GM23248 (cell line): ENCODE results near the gene REV3L. TPM values are rescaled to one million over a fixed set of nuclear protein-coding genes. Genes with fewer than 3 reads are reported as not detected.

Experiments
- DNase-seq: peaks from one replicate; pipeline ENCODE4 v3.0.0-alpha.2; 2015
- H2AFZ ChIP-seq: fragments of 200-600 bp; sonication (generic); 2 replicates; pipeline ENCODE4 v1.6.1; 2016; ENCODE audit warnings: antibody characterized with exemption
- H3F3A ChIP-seq: fragments of 200-600 bp; sonication (generic); 2 replicates; pipeline ENCODE4 v1.6.1; 2016; ENCODE audit warnings: mild to moderate bottlenecking, antibody characterized with exemption, mixed run types; ENCODE audit not compliant: insufficient read depth
- H3K27ac ChIP-seq: fragments of 200-600 bp; sonication (generic); 2 replicates; pipeline ENCODE4 v1.5.1; 2016; ENCODE audit warnings: mild to moderate bottlenecking
- H3K27me3 ChIP-seq: fragments of 200-600 bp; sonication (generic); replicated peaks from 2 replicates; pipeline ENCODE4 v1.6.1; 2016; ENCODE audit warnings: mild to moderate bottlenecking; ENCODE audit not compliant: insufficient read depth
- H3K36me3 ChIP-seq: fragments of 200-600 bp; sonication (generic); 2 replicates; pipeline ENCODE4 v1.6.1; 2016; ENCODE audit warnings: low read depth, mild to moderate bottlenecking
- H3K4me1 ChIP-seq: fragments of 200-600 bp; sonication (generic); 2 replicates; pipeline ENCODE4 v1.6.1; 2016; ENCODE audit warnings: mild to moderate bottlenecking; ENCODE audit not compliant: insufficient read depth
- H3K4me2 ChIP-seq: fragments of 200-600 bp; sonication (generic); one replicate; pipeline ENCODE4 v1.6.1; 2016; ENCODE audit warnings: mild to moderate bottlenecking; ENCODE audit not compliant: unreplicated experiment
- H3K4me3 ChIP-seq: fragments of 200-600 bp; sonication (generic); 2 replicates; pipeline ENCODE4 v1.5.1; 2016; ENCODE audit warnings: mild to moderate bottlenecking
- H3K79me2 ChIP-seq: fragments of 200-600 bp; sonication (generic); 2 replicates; pipeline ENCODE4 v1.6.1; 2016; ENCODE audit warnings: mild to moderate bottlenecking; ENCODE audit not compliant: insufficient read depth
- H3K9ac ChIP-seq: fragments of 200-600 bp; sonication (generic); 2 replicates; pipeline ENCODE4 v1.6.1; 2016; ENCODE audit warnings: mild to moderate bottlenecking
- H3K9me2 ChIP-seq: fragments of 200-600 bp; sonication (generic); 2 replicates; pipeline ENCODE4 v1.6.1; 2016; ENCODE audit warnings: mixed run types, mild to moderate bottlenecking, moderate library complexity; ENCODE audit not compliant: insufficient read depth
- H3K9me3 ChIP-seq: fragments of 200-600 bp; sonication (generic); one replicate; pipeline ENCODE4 v1.6.1; 2017; ENCODE audit warnings: low read depth
- H4K20me1 ChIP-seq: fragments of 200-600 bp; sonication (generic); 2 replicates; pipeline ENCODE4 v1.6.0; 2016; ENCODE audit not compliant: insufficient read depth
- EZH2 ChIP-seq: fragments of 200-600 bp; sonication (generic); IDR thresholded peaks from 2 replicates; pipeline ENCODE4 v1.6.1; 2018; ENCODE audit warnings: antibody characterized with exemption, mild to moderate bottlenecking; ENCODE audit not compliant: insufficient read depth, poor library complexity, severe bottlenecking
- EZH2phosphoT487 ChIP-seq: fragments of 200-600 bp; sonication (generic); IDR thresholded peaks from 2 replicates; pipeline ENCODE4 v1.6.1; 2018; ENCODE audit warnings: antibody characterized with exemption, moderate library complexity, mild to moderate bottlenecking, low read depth; ENCODE audit not compliant: insufficient read depth
- WGBS, 2 experiments: methylation state at CpG; one replicate each; pipeline ENCODE4 v1.1.6; 2015 to 2017; ENCODE audit warnings: low lambda C conversion rate in 2 of 2, low coverage in 1 of 2; ENCODE audit errors: missing lambda C conversion rate in 2 of 2; 5-methylcytosine and 5-hydroxymethylcytosine counted together
- in situ Hi-C: fragments of 300-500 bp; cut with MboI; formaldehyde crosslinking; loops from 2 replicates; pipeline ENCODE4 v1.15.0; 2020
- polyA plus RNA-seq: library from polyadenylated mRNA; unstranded; fragments of >200 nt; fragmentation: Nextera tagmentation; extraction: Ambion mirVana; gene quantifications from 2 replicates; pipeline ENCODE4 v1.2.1, GENCODE V29; 2016
- total RNA-seq: library from RNA; depleted of rRNA; stranded (reverse); fragments of >200 nt; shearing (Covaris generic); gene quantifications from 2 replicates; pipeline ENCODE4 v1.2.3, GENCODE V29; 2014

REV3L gene
- total and polyA plus RNA-seq, 2 experiments from 2014 or later, result 25.0 to 25.1 TPM

- TF ChIP-seq EZH2 (no peak), EZH2phosphoT487 (no peak)
- H3K4me2 ChIP-seq, result no peak overlapping the region
- no peaks in the 10 kb centered on the region for H3K27me3 ChIP-seq
- in situ Hi-C loops, result no loop called here
- WGBS, 2 experiments, result 85 to 86% methylated on average over 11 of the region's 11 CpGs
- H3K9ac ChIP-seq, result no peak overlapping the region
- H3K4me1 ChIP-seq, result peaks cover 25% of the 10 kb centered on the region
- H3K9me2 ChIP-seq, result no peaks in the 10 kb centered on the region
- no peak for DNase-seq
- H4K20me1 ChIP-seq, result peaks cover 13% of the 10 kb centered on the region; the same call in 1 of the 2 replicates
- H3K4me3 ChIP-seq, result no peak overlapping the region
- H3K79me2 ChIP-seq, result peaks cover 99% of the 10 kb centered on the region
- H2AFZ ChIP-seq, result no peak overlapping the region
- no peaks in the 10 kb centered on the region for H3K36me3 ChIP-seq
- no peaks in the 10 kb centered on the region for H3K9me3 ChIP-seq
- no peak overlapping the region for H3K27ac ChIP-seq
- H3F3A ChIP-seq, result peaks cover 27% of the 10 kb centered on the region
These were observed 52.2 kb downstream of the REV3L start for GRCh38 chr6:111430605-111431376.

GRCh38 chr6:111429571-111429970, 53.4 kb downstream of the REV3L start:
- Histone ChIP-seq H3K27me3 (no peaks in the 10 kb centered on the region), H3F3A (peaks cover 28% of the 10 kb centered on the region), H2AFZ (no peak overlapping the region), H3K9ac (no peak overlapping the region), H3K4me3 (no peak overlapping the region), H3K36me3 (no peaks in the 10 kb centered on the region), H3K27ac (no peak overlapping the region), H3K4me2 (no peak overlapping the region), H3K4me1 (peaks cover 25% of the 10 kb centered on the region), H3K79me2 (peaks cover 99% of the 10 kb centered on the region), H3K9me2 (no peaks in the 10 kb centered on the region), H3K9me3 (no peaks in the 10 kb centered on the region), H4K20me1 (peaks cover 9% of the 10 kb centered on the region; the same call in 1 of the 2 replicates)
- WGBS, 2 experiments, result 97 to 98% methylated on average over 18 to 19 of the region's 19 CpGs
- no peak for TF ChIP-seq EZH2phosphoT487
- in situ Hi-C loops, result no loop called here
- DNase-seq, result no peak

- in situ Hi-C loops, result no loop called here
- no peak for TF ChIP-seq EZH2phosphoT487
- no peak for TF ChIP-seq EZH2
- no peak overlapping the region for H3K4me2 ChIP-seq
- no peak overlapping the region for H3K4me3 ChIP-seq
- no peaks in the 10 kb centered on the region for H3K9me2 ChIP-seq
- H3K27me3 ChIP-seq, result no peaks in the 10 kb centered on the region
- H3K9ac ChIP-seq, result no peak overlapping the region
- H3K27ac ChIP-seq, result no peak overlapping the region
- H3F3A ChIP-seq, result peaks cover 33% of the 10 kb centered on the region
- H4K20me1 ChIP-seq, result peaks cover 9% of the 10 kb centered on the region; the same call in 1 of the 2 replicates
- DNase-seq, result no peak
- peaks cover 31% of the 10 kb centered on the region for H3K4me1 ChIP-seq
- H3K9me3 ChIP-seq, result no peaks in the 10 kb centered on the region
- WGBS, 2 experiments, result 55 to 70% methylated on average over 1 of the region's 1 CpG
- no peaks in the 10 kb centered on the region for H3K36me3 ChIP-seq
- H2AFZ ChIP-seq, result no peak overlapping the region
- H3K79me2 ChIP-seq, result peaks cover 99% of the 10 kb centered on the region
These were observed 54.2 kb downstream of the REV3L start for GRCh38 chr6:111428811-111429210.

GRCh38 chr6:111427341-111428116, 55.5 kb downstream of the REV3L start:
- TF ChIP-seq EZH2phosphoT487, result peak; percentile 78; the same call in 1 of the 2 replicates
- no peak for TF ChIP-seq EZH2
- H3F3A ChIP-seq, result peaks cover 44% of the 10 kb centered on the region
- H3K27me3 ChIP-seq, result no peaks in the 10 kb centered on the region
- H2AFZ ChIP-seq, result no peak overlapping the region
- peak overlapping the region; percentile 35 for H3K9ac ChIP-seq
- peak overlapping the region; percentile 79 for H3K4me2 ChIP-seq
- H3K9me3 ChIP-seq, result no peaks in the 10 kb centered on the region
- H4K20me1 ChIP-seq, result peaks cover 9% of the 10 kb centered on the region; the same call in 1 of the 2 replicates
- no peaks in the 10 kb centered on the region for H3K9me2 ChIP-seq
- peak; percentile 90 for DNase-seq
- peaks cover 43% of the 10 kb centered on the region for H3K4me1 ChIP-seq
- peaks cover 99% of the 10 kb centered on the region for H3K79me2 ChIP-seq
- WGBS, 2 experiments, result 36 to 40% methylated on average over 5 of the region's 5 CpGs
- in situ Hi-C loops, result no loop called here
- H3K27ac ChIP-seq, result peak overlapping the region; percentile 68
- H3K36me3 ChIP-seq, result no peaks in the 10 kb centered on the region
- peak overlapping the region; percentile 55 for H3K4me3 ChIP-seq
